Liver (tissue), 9 donors: ENCODE results near the gene DYNLT3. TPM values are rescaled to one million over a fixed set of nuclear protein-coding genes. Genes with fewer than 3 reads are reported as not detected.
A peak's percentile ranks its signal among the peaks of the same experiment; 100 is the strongest.

Source experiments
- DNase-seq: peaks from one replicate; pipeline ENCODE4 v3.0.0-alpha.2; 2017; ENCODE audit warnings: low spot score
- H3K27ac ChIP-seq, 2 donors: one replicate each; pipeline ENCODE4 v1.7.0; 2013; ENCODE audit warnings: inconsistent platforms in 2 of 2, low read length in 2 of 2, control low read depth in 1 of 2, low read depth in 1 of 2, mild to moderate bottlenecking in 1 of 2
- H3K27me3 ChIP-seq, 4 donors: one replicate each; pipeline versions ENCODE4 v1.6.1 to v1.7.0; 2013; ENCODE audit warnings: low read length in 3 of 4, inconsistent platforms in 1 of 4, mild to moderate bottlenecking in 1 of 4, moderate library complexity in 1 of 4; ENCODE audit not compliant: control insufficient read depth in 4 of 4, insufficient read depth in 4 of 4
- H3K36me3 ChIP-seq, 4 donors: one replicate each; pipeline versions ENCODE4 v1.6.1 to v1.7.0; 2013; ENCODE audit warnings: low read length in 3 of 4, mild to moderate bottlenecking in 3 of 4, low read depth in 1 of 4, moderate library complexity in 1 of 4; ENCODE audit not compliant: control insufficient read depth in 4 of 4, insufficient read depth in 3 of 4
- H3K4me1 ChIP-seq, 4 donors: one replicate each; pipeline versions ENCODE4 v1.6.1 to v1.7.0; 2013; ENCODE audit warnings: low read length in 3 of 4, mild to moderate bottlenecking in 3 of 4, moderate library complexity in 1 of 4; ENCODE audit not compliant: control insufficient read depth in 4 of 4, insufficient read depth in 4 of 4
- H3K4me3 ChIP-seq, 3 donors: one replicate each; pipeline versions ENCODE4 v1.6.1 to v1.7.0; 2013; ENCODE audit warnings: low read length in 3 of 3, control low read depth in 1 of 3, low read depth in 1 of 3, mild to moderate bottlenecking in 1 of 3
- H3K9ac ChIP-seq, 2 donors: one replicate each; pipeline ENCODE4 v1.7.0; 2013; ENCODE audit warnings: low read length in 2 of 2, mild to moderate bottlenecking in 2 of 2, moderate library complexity in 2 of 2, control low read depth in 1 of 2, low read depth in 1 of 2
- H3K9me3 ChIP-seq, 4 donors: one replicate each; pipeline versions ENCODE4 v1.6.1 to v1.7.0; 2013; ENCODE audit warnings: low read length in 3 of 4; ENCODE audit not compliant: control insufficient read depth in 4 of 4
- EGR1 ChIP-seq, 2 donors: IDR thresholded peaks; 2 replicates each; pipeline ENCODE4 v1.6.1; 2016 to 2018; ENCODE audit warnings: antibody characterized with exemption in 2 of 2, low read depth in 2 of 2
- FOXA1 ChIP-seq: IDR thresholded peaks from 2 replicates; pipeline ENCODE4 v1.6.1; 2016; ENCODE audit warnings: antibody characterized with exemption
- FOXA2 ChIP-seq: IDR thresholded peaks from 2 replicates; pipeline ENCODE4 v1.6.1; 2016; ENCODE audit warnings: antibody characterized with exemption
- GABPA ChIP-seq, 2 donors: IDR thresholded peaks in 1 of 2; conservative IDR thresholded peaks in 1 of 2; 2 replicates each; pipeline ENCODE4 v1.6.1; 2016; ENCODE audit warnings: antibody characterized with exemption in 2 of 2, mild to moderate bottlenecking in 1 of 2, moderate library complexity in 1 of 2
- HNF4A ChIP-seq, 2 donors: conservative IDR thresholded peaks; 2 replicates each; pipeline ENCODE4 v1.6.1; 2016; ENCODE audit warnings: antibody characterized with exemption in 2 of 2, mild to moderate bottlenecking in 2 of 2
- HNF4G ChIP-seq: IDR thresholded peaks from 2 replicates; pipeline ENCODE4 v1.6.1; 2016; ENCODE audit warnings: antibody characterized with exemption
- JUND ChIP-seq, 2 donors: IDR thresholded peaks; 2 replicates each; pipeline ENCODE4 v1.6.1; 2016; ENCODE audit warnings: antibody characterized with exemption in 2 of 2
- NR2F2 ChIP-seq: IDR thresholded peaks from 2 replicates; pipeline ENCODE4 v1.6.1; 2016; ENCODE audit warnings: antibody characterized with exemption
- RAD21 ChIP-seq, 2 donors: IDR thresholded peaks; 2 replicates each; pipeline ENCODE4 v1.6.1; 2016; ENCODE audit warnings: antibody characterized with exemption in 2 of 2, mild to moderate bottlenecking in 2 of 2
- RXRA ChIP-seq, 2 donors: IDR thresholded peaks; 2 replicates each; pipeline ENCODE4 v1.6.1; 2017 to 2018; ENCODE audit warnings: antibody characterized with exemption in 2 of 2, mild to moderate bottlenecking in 1 of 2
- SP1 ChIP-seq: IDR thresholded peaks from 2 replicates; pipeline ENCODE4 v1.6.1; 2018; ENCODE audit warnings: antibody characterized with exemption, mild to moderate bottlenecking
- YY1 ChIP-seq: IDR thresholded peaks from 2 replicates; pipeline ENCODE4 v1.6.1; 2016; ENCODE audit warnings: antibody characterized with exemption, mild to moderate bottlenecking
- WGBS: extraction: QIAGEN DNeasy Blood & Tissue Kit; methylation state at CpG from one replicate; pipeline ENCODE4 v1.1.7; 2013; 5-methylcytosine and 5-hydroxymethylcytosine counted together
- polyA plus RNA-seq, 2 donors: library from polyadenylated mRNA; stranded (reverse) in 1 of 2; unstranded in 1 of 2; fragments of 200-250 nt in 1 of 2; fragments of >200 nt in 1 of 2; fragmentation: Nextera tagmentation in 1 of 2; extraction: Ambion mirVana in 1 of 2; gene quantifications; one replicate each; pipeline versions ENCODE4 v1.2.1 to v1.2.3, GENCODE V29; 2013 to 2015
- total RNA-seq, 2 donors: library from RNA; depleted of rRNA; stranded (reverse); fragments of >200 nt; gene quantifications; one replicate each; pipeline ENCODE4 v1.2.3, GENCODE V29; 2014
- TF ChIP-seq, protein P1 (sequence below): fragments of 150-350 bp; IDR thresholded peaks from 2 replicates; pipeline ENCODE4 v1.5.1; 2017; ENCODE audit warnings: improper control_type of control experiment, low read depth, low read length; ENCODE audit not compliant: missing input control
- TF ChIP-seq, protein P2 (sequence below): IDR thresholded peaks from 2 replicates; pipeline ENCODE4 v1.6.1; 2016; ENCODE audit warnings: antibody characterized with exemption
- TF ChIP-seq, protein P3 (sequence below): IDR thresholded peaks from 2 replicates; pipeline ENCODE4 v1.6.1; 2016; ENCODE audit warnings: antibody characterized with exemption
- TF ChIP-seq, protein P4 (sequence below): IDR thresholded peaks from 2 replicates; pipeline ENCODE4 v1.6.1; 2016; ENCODE audit warnings: antibody characterized with exemption, mild to moderate bottlenecking
- TF ChIP-seq, protein P5 (sequence below): IDR thresholded peaks from 2 replicates; pipeline ENCODE4 v1.6.1; 2016; ENCODE audit warnings: antibody characterized with exemption
- donor health status: healthy.
- donor health status: healthy.
- donor health status: healthy.
- donor health status: healthy.
- donor health status: healthy.

The DYNLT3 gene
- total and polyA plus RNA-seq, 4 donors = 9.5 to 20.7 (median 13.4) TPM

DNA sequence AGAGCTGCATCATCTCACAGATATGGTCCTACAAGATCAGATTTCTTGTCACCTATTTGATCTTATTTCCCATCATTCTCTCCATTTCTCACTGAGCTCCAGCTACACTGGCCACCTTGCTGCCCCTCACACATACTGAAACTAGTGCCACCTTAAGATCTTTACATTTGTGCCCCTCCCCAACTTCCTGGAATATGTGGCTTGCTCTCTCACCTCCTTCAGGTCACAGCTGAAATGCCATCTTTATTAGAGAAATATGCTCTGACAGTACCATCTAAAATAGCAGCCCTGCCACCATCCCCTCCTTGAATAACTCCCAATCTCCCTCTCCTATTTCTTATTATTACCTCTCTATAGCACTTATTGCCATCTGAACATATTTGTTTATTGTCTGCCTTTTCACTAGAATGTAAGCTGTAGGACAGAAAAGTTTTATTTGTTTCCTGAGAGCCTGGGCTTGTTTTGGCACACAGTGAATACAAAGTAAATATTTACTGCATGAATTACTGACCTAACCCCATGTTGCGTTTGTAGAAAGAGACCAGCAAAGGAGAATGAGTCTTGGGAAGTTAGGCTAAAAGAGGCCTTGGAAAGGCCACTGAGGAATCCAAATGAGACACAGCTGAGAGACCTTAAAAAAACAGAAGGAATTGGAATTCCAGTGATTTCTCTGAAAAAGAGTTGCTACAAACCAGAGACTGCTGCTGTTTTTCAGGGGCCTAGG lies 22.7 kb downstream of the DYNLT3 start:
- TF ChIP-seq RXRA (IDR thresholded peaks at IDR 0.05) = peak in 1 of 2 donors; percentile 13
- TF ChIP-seq HNF4A (conservative IDR thresholded peaks at IDR 0.05) = peak in 1 of 2 donors; percentile 18
- no peak for TF ChIP-seq GABPA (IDR thresholded peaks at IDR 0.05 in 1 of 2, conservative IDR thresholded peaks at IDR 0.05 in 1 of 2)
- DNase-seq = no peak

DNA sequence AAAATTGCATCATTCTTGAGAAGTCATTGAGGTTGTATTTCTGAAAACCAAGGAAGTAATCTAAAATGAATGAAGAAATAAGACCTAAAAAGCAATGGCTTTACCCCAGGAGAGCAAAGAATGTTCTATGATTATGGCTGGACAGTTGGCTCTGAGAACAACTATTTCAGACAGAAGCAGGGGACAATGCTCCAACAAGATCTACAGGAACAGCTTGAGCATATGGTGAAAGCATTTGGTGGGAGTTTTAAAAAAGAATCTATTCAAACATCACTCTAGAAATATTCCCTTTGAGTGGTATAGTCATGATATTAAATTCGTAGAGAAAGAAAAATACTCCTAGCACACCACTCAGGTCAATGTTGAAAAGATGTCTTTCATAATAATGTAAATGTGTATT lies 26.7 kb downstream of the DYNLT3 start:
- Histone ChIP-seq H3K27me3 (peaks cover 0 to 3% (median 0%) of the 10 kb centered on the region in 4 donors), H3K9ac (no peak overlapping the region), H3K27ac (no peak overlapping the region), H3K9me3 (no peaks in the 10 kb centered on the region), H3K4me3 (no peak overlapping the region), H3K4me1 (peaks cover 0 to 14% (median 5%) of the 10 kb centered on the region in 4 donors), H3K36me3 (no peaks in the 10 kb centered on the region)
- no peak for DNase-seq
- WGBS = 89% methylated on average over 1 of the region's 1 CpG
- TF ChIP-seq, protein P1, sequence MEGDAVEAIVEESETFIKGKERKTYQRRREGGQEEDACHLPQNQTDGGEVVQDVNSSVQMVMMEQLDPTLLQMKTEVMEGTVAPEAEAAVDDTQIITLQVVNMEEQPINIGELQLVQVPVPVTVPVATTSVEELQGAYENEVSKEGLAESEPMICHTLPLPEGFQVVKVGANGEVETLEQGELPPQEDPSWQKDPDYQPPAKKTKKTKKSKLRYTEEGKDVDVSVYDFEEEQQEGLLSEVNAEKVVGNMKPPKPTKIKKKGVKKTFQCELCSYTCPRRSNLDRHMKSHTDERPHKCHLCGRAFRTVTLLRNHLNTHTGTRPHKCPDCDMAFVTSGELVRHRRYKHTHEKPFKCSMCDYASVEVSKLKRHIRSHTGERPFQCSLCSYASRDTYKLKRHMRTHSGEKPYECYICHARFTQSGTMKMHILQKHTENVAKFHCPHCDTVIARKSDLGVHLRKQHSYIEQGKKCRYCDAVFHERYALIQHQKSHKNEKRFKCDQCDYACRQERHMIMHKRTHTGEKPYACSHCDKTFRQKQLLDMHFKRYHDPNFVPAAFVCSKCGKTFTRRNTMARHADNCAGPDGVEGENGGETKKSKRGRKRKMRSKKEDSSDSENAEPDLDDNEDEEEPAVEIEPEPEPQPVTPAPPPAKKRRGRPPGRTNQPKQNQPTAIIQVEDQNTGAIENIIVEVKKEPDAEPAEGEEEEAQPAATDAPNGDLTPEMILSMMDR = no peak
- TF ChIP-seq EGR1 (IDR thresholded peaks at IDR 0.05; ENCODE audit: low read depth in 2 of 2) (no peak), GABPA (IDR thresholded peaks at IDR 0.05 in 1 of 2, conservative IDR thresholded peaks at IDR 0.05 in 1 of 2) (no peak), HNF4G (no peak)
- TF ChIP-seq, protein P2, sequence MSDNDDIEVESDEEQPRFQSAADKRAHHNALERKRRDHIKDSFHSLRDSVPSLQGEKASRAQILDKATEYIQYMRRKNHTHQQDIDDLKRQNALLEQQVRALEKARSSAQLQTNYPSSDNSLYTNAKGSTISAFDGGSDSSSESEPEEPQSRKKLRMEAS = no peak

More for the DNA sequence above, 22.7 kb downstream of the DYNLT3 start:
- no peak overlapping the region for H3K4me3 ChIP-seq
- H3K9me3 ChIP-seq = no peaks in the 10 kb centered on the region
- H3K4me1 ChIP-seq = peaks cover 0 to 14% (median 5%) of the 10 kb centered on the region in 4 donors
- peak overlapping the region in 1 of 2 donors; percentile 51 for H3K27ac ChIP-seq
- no peak overlapping the region for H3K9ac ChIP-seq
- WGBS = 9% methylated on average over 1 of the region's 1 CpG
- no peaks in the 10 kb centered on the region for H3K36me3 ChIP-seq
- H3K27me3 ChIP-seq = no peaks in the 10 kb centered on the region

DNA sequence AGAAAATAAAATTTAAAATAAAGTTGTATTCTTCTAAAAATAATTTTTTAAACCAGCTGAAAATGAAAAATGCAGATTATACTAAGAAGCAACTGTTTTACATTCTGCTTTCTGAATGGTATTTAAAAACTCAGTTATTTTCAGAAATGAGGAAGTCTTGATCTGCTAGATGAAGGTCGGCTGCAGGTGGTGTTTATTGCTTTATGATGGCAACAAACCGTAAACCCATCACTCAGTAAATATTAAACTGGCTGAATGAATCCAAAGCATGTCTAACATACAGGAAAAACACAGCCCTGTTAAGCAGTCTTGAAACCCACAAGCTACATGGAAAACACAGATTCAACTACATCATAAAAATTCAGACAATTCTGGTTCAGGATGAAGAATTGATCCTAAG lies 29.3 kb downstream of the DYNLT3 start:
- H3K27ac ChIP-seq = no peak overlapping the region
- no peak overlapping the region for H3K9ac ChIP-seq
- H3K4me1 ChIP-seq = no peaks in the 10 kb centered on the region
- no peak overlapping the region for H3K4me3 ChIP-seq
- H3K36me3 ChIP-seq = no peaks in the 10 kb centered on the region
- H3K9me3 ChIP-seq = no peaks in the 10 kb centered on the region
- no peak for DNase-seq
- 72% methylated on average over 2 of the region's 2 CpGs for WGBS
- peaks cover 0 to 3% (median 0%) of the 10 kb centered on the region in 4 donors for H3K27me3 ChIP-seq
- TF ChIP-seq RAD21 (IDR thresholded peaks at IDR 0.05) (no peak), SP1 (no peak), HNF4G (no peak), YY1 (no peak), HNF4A (conservative IDR thresholded peaks at IDR 0.05) (no peak), GABPA (IDR thresholded peaks at IDR 0.05 in 1 of 2, conservative IDR thresholded peaks at IDR 0.05 in 1 of 2) (no peak), FOXA1 (no peak), FOXA2 (no peak), RXRA (IDR thresholded peaks at IDR 0.05) (no peak), JUND (IDR thresholded peaks at IDR 0.05) (no peak), NR2F2 (no peak)
- TF ChIP-seq, protein P3, sequence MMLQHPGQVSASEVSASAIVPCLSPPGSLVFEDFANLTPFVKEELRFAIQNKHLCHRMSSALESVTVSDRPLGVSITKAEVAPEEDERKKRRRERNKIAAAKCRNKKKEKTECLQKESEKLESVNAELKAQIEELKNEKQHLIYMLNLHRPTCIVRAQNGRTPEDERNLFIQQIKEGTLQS = no peak
- TF ChIP-seq, protein P4, sequence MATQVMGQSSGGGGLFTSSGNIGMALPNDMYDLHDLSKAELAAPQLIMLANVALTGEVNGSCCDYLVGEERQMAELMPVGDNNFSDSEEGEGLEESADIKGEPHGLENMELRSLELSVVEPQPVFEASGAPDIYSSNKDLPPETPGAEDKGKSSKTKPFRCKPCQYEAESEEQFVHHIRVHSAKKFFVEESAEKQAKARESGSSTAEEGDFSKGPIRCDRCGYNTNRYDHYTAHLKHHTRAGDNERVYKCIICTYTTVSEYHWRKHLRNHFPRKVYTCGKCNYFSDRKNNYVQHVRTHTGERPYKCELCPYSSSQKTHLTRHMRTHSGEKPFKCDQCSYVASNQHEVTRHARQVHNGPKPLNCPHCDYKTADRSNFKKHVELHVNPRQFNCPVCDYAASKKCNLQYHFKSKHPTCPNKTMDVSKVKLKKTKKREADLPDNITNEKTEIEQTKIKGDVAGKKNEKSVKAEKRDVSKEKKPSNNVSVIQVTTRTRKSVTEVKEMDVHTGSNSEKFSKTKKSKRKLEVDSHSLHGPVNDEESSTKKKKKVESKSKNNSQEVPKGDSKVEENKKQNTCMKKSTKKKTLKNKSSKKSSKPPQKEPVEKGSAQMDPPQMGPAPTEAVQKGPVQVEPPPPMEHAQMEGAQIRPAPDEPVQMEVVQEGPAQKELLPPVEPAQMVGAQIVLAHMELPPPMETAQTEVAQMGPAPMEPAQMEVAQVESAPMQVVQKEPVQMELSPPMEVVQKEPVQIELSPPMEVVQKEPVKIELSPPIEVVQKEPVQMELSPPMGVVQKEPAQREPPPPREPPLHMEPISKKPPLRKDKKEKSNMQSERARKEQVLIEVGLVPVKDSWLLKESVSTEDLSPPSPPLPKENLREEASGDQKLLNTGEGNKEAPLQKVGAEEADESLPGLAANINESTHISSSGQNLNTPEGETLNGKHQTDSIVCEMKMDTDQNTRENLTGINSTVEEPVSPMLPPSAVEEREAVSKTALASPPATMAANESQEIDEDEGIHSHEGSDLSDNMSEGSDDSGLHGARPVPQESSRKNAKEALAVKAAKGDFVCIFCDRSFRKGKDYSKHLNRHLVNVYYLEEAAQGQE = no peak
- TF ChIP-seq, protein P1 = no peak
- TF ChIP-seq, protein P5, sequence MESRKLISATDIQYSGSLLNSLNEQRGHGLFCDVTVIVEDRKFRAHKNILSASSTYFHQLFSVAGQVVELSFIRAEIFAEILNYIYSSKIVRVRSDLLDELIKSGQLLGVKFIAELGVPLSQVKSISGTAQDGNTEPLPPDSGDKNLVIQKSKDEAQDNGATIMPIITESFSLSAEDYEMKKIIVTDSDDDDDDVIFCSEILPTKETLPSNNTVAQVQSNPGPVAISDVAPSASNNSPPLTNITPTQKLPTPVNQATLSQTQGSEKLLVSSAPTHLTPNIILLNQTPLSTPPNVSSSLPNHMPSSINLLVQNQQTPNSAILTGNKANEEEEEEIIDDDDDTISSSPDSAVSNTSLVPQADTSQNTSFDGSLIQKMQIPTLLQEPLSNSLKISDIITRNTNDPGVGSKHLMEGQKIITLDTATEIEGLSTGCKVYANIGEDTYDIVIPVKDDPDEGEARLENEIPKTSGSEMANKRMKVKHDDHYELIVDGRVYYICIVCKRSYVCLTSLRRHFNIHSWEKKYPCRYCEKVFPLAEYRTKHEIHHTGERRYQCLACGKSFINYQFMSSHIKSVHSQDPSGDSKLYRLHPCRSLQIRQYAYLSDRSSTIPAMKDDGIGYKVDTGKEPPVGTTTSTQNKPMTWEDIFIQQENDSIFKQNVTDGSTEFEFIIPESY = no peak
